COLO829 (cell line): Measurements from ENCODE around the gene ZNF180.
A peak's percentile ranks its signal among the peaks of the same experiment; 100 is the strongest.
"Not testable (repeated sequence)": the region's sequence is repeated elsewhere in the genome, so short reads cannot be mapped to it uniquely, and the experiment has no call there.

Experiments used
- DNase-seq: peaks from one replicate; pipeline ENCODE4 v3.0.0; 2012; ENCODE audit warnings: low spot score

The ZNF180 gene

GRCh38 chr19:44498988-44499387 lies 1.3 kb downstream of the ZNF180 start:
- no peak for DNase-seq

GRCh38 chr19:44496711-44497110 lies 3.6 kb downstream of the ZNF180 start:
- no peak for DNase-seq

GRCh38 chr19:44476559-44477408 lies 23.5 kb downstream of the ZNF180 start:
- no peak for DNase-seq

DNA sequence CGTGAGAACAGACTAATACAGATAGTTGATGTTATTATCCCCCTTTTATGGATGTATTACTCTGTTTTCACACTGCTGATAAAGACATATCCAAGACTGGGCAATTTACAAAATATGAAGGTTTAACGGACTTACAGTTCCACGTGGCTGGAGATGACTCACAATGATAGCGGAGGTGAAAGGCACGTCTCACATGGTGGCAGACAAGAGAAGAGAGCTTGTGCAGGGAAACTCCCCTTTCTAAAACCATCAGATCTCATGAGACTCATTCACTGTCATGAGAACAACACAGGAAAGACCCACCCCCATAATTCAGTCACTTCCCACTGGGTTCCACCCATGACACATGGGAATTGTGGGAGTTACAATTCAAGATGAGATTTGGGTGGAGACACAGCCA lies 31.6 kb downstream of the ZNF180 start:
- not testable (repeated sequence) for DNase-seq

GRCh38 chr19:44462600-44463286 lies 37.6 kb downstream of the ZNF180 start:
- DNase-seq, result not testable (repeated sequence)

DNA sequence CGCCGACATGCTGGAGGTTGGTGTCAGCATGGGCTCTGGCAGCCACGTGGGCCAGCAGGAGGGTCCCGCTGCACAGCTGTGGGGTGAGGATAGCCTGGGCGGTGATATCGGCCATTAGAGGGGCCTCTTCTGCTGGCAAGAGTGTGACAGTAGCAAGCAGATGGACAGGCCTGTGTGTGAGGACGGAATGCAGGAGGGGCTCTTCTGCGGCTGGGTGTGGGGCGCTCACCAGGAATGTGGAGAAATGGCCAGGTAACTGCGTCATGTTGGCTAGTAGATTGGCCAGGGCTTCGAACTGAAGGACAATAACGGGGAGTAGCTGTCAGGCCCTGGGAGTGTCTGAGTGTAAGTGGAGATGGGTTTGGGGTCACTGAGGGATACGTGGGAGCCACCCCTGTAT lies 44.3 kb downstream of the ZNF180 start:
- DNase-seq, result not testable (repeated sequence)

GRCh38 chr19:44455100-44455499 lies 45.2 kb downstream of the ZNF180 start:
- DNase-seq, result no peak

- DNase-seq, result no peak
Observed at GRCh38 chr19:44452367-44452766, 48.0 kb downstream of the ZNF180 start.

- no peak for DNase-seq
Observed at GRCh38 chr19:44451687-44452086, 48.6 kb downstream of the ZNF180 start.

- DNase-seq, result peak; percentile 17
Observed at GRCh38 chr19:44447916-44448674, 52.2 kb downstream of the ZNF180 start, which contains the start of gene ZNF229. TSS of gene ZNF229 (minus strand) at chr19:44448472. CDS start at chr19:44442847, 5,625 bp downstream.

GRCh38 chr19:44438441-44438840 lies 61.9 kb downstream of the ZNF180 start:
- DNase-seq, result no peak

DNA sequence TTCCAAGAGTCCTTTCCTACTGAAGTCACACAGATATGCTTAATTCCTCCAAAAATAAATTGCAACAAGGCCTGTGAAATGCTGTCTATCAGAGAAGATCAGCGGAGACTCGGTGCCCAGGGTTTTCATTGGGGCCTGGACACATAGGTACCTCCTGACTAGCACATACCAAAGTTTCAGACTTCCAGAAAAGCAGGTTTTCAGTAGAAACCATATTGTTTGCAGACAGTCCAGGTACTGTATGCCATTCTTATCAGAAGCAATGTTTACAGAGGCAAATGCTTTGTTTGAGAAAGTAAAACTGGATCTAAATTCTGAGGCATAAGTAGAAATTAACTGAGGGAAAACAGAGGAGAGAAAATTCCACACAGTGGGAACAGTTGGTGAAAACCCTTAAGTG lies 64.9 kb downstream of the ZNF180 start:
- DNase-seq, result no peak

- no peak for DNase-seq
Observed at GRCh38 chr19:44430956-44431355, 69.4 kb downstream of the ZNF180 start.
